GM12878 (cell line): ENCODE data around the gene ARAP1. TPM values are rescaled to one million over a fixed set of nuclear protein-coding genes. Genes with fewer than 3 reads are reported as not detected.

Experiments used
- ATAC-seq: fragments of 200-7000 bp; cut with Tn5 transposase; 3 replicates; pipeline ENCODE4 v1.9.1; 2020; ENCODE audit warnings: mild to moderate bottlenecking, moderate library complexity
- BruUV-seq: library from RNA; stranded (reverse); fragments of 400-500 nt; replicated peaks from 2 replicates; lab custom pipeline; 2021; lab: Mats Ljungman, UMichigan
- CTCF ChIA-PET: fragments of 300-600 bp; sonication (Branson Sonifier 250); formaldehyde crosslinking; extraction: SDS; loops from one replicate; lab custom pipeline; 2021; ENCODE audit warnings: inconsistent platforms; lab: Yijun Ruan, JAX
- POLR2A ChIA-PET: fragments of 350-600 bp; formaldehyde crosslinking; extraction: SDS; loops from one replicate; lab custom pipeline; 2021; ENCODE audit warnings: inconsistent platforms; lab: Charles Lee
- RAD21 ChIA-PET: fragments of 300-600 bp; sonication (Branson Sonifier 250); formaldehyde crosslinking; loops from one replicate; lab custom pipeline; 2023; ENCODE audit warnings: antibody characterized with exemption; ENCODE audit not compliant: unreplicated experiment; lab: Charles Lee
- SMC1A ChIA-PET: fragments of 300-600 bp; sonication (Branson Sonifier 250); formaldehyde crosslinking; loops from one replicate; lab custom pipeline; 2023; ENCODE audit not compliant: unreplicated experiment, uncharacterized antibody; lab: Charles Lee
- DNase-seq: peaks from one replicate; pipeline ENCODE4 v3.0.0-alpha.2; 2011; ENCODE audit warnings: low read depth, low spot score
- FAIRE-seq: peaks from 3 replicates; lab custom pipeline; 2011; peaks lifted over from hg19 to GRCh38; lab: Jason Lieb, UNC
- H2AFZ ChIP-seq: 2 replicates; pipeline ENCODE4 v1.6.0; 2011; ENCODE audit warnings: low read depth, low read length, control low read depth; ENCODE audit not compliant: control insufficient read depth
- H3K27ac ChIP-seq: 2 replicates; pipeline ENCODE4 v1.5.1; 2011; ENCODE audit warnings: control low read depth; ENCODE audit not compliant: control insufficient read depth, insufficient read depth
- H3K27me3 ChIP-seq, 2 experiments: replicated peaks in 1 of 2; 2 replicates each; pipeline versions ENCODE4 v1.6.0 to v1.6.1; 2011; ENCODE audit warnings: low read length in 1 of 2; ENCODE audit not compliant: control insufficient read depth in 2 of 2, insufficient read depth in 2 of 2
- H3K36me3 ChIP-seq, 2 experiments: 2 replicates each; pipeline ENCODE4 v1.5.1; 2011; ENCODE audit warnings: low read length in 1 of 2; ENCODE audit not compliant: control insufficient read depth in 2 of 2, insufficient read depth in 2 of 2
- H3K4me1 ChIP-seq: 2 replicates; pipeline ENCODE4 v1.6.1; 2011; ENCODE audit warnings: mild to moderate bottlenecking, low read length, moderate library complexity, mixed read lengths; ENCODE audit not compliant: control insufficient read depth, insufficient read depth
- H3K4me2 ChIP-seq: 2 replicates; pipeline ENCODE4 v1.6.0; 2011; ENCODE audit warnings: control low read depth; ENCODE audit not compliant: control insufficient read depth, insufficient read depth
- H3K4me3 ChIP-seq: fragments of 200-600 bp; sonication (generic); 2 replicates; pipeline ENCODE4 v1.5.1; 2016
- H3K79me2 ChIP-seq: 2 replicates; pipeline ENCODE4 v1.6.0; 2011; ENCODE audit warnings: low read length; ENCODE audit not compliant: control insufficient read depth, insufficient read depth
- H3K9ac ChIP-seq: 2 replicates; pipeline ENCODE4 v1.8.0; 2011; ENCODE audit warnings: low read length, control low read depth, mixed read lengths; ENCODE audit not compliant: control insufficient read depth, insufficient read depth
- H3K9me3 ChIP-seq: replicated peaks from 3 replicates; pipeline ENCODE4 v1.5.1; 2011; ENCODE audit warnings: mild to moderate bottlenecking, low read length; ENCODE audit not compliant: control insufficient read depth, insufficient read depth
- H4K20me1 ChIP-seq: 2 replicates; pipeline ENCODE4 v1.6.0; 2011; ENCODE audit not compliant: control insufficient read depth, insufficient read depth
- BRCA1 ChIP-seq: IDR thresholded peaks from 2 replicates; pipeline ENCODE4 v1.6.1; 2011; ENCODE audit warnings: low read depth, low read length, improper control_type of control experiment
- CBFB ChIP-seq: IDR thresholded peaks from 2 replicates; pipeline ENCODE4 v1.6.1; 2016; ENCODE audit warnings: antibody characterized with exemption, low read depth
- CBX3 ChIP-seq: fragments of 200-600 bp; sonication (generic); IDR thresholded peaks from 2 replicates; pipeline ENCODE4 v1.6.1; 2016; ENCODE audit warnings: low read depth, borderline replicate concordance
- ETV6 ChIP-seq, 2 experiments: fragments of 450-650 bp in 1 of 2; IDR thresholded peaks in 1 of 2; conservative IDR thresholded peaks in 1 of 2; 2 replicates each; pipeline ENCODE4 v1.6.1; 2014; ENCODE audit warnings: antibody characterized with exemption in 1 of 2, borderline replicate concordance in 1 of 2, low read depth in 1 of 2, mild to moderate bottlenecking in 1 of 2, moderate library complexity in 1 of 2
- GATAD2B ChIP-seq: fragments of 450-650 bp; conservative IDR thresholded peaks from 2 replicates; pipeline ENCODE4 v1.6.1; 2017; ENCODE audit warnings: low read depth, mild to moderate bottlenecking, moderate library complexity
- HDAC2 ChIP-seq: fragments of 200-600 bp; sonication (generic); IDR thresholded peaks from 2 replicates; pipeline ENCODE4 v1.6.1; 2017
- KDM1A ChIP-seq: fragments of 200-600 bp; sonication (generic); IDR thresholded peaks from 2 replicates; pipeline ENCODE4 v1.6.1; 2016; ENCODE audit warnings: borderline replicate concordance
- KLF5 ChIP-seq: fragments of 450-650 bp; IDR thresholded peaks from 2 replicates; pipeline ENCODE4 v1.6.1; 2014; ENCODE audit warnings: mild to moderate bottlenecking; ENCODE audit not compliant: partially characterized antibody
- MXI1 ChIP-seq: fragments of 150-350 bp; IDR thresholded peaks from 2 replicates; pipeline ENCODE4 v1.6.1; 2011; ENCODE audit warnings: low read depth, mild to moderate bottlenecking, inconsistent platforms, low read length, improper control_type of control experiment
- NR2F1 ChIP-seq: fragments of 450-650 bp; conservative IDR thresholded peaks from 2 replicates; pipeline ENCODE4 v1.6.1; 2017; ENCODE audit warnings: mild to moderate bottlenecking
- POLR2A ChIP-seq: IDR thresholded peaks from 2 replicates; pipeline ENCODE4 v1.6.1; 2011; ENCODE audit warnings: low read depth, mild to moderate bottlenecking, low read length
- POLR2AphosphoS2 ChIP-seq: IDR thresholded peaks from 2 replicates; pipeline ENCODE4 v1.6.1; 2011; ENCODE audit warnings: low read depth, mild to moderate bottlenecking, low read length, improper control_type of control experiment, moderate library complexity
- RAD21 ChIP-seq: IDR thresholded peaks from 2 replicates; pipeline ENCODE4 v1.6.1; 2011; ENCODE audit warnings: mild to moderate bottlenecking, low read depth, low read length, moderate library complexity; ENCODE audit not compliant: insufficient read depth
- RAD51 ChIP-seq: fragments of 450-650 bp; IDR thresholded peaks from 2 replicates; pipeline ENCODE4 v1.6.1; 2016; ENCODE audit warnings: moderate library complexity, mild to moderate bottlenecking, inconsistent platforms
- SMAD1 ChIP-seq: fragments of 450-650 bp; IDR thresholded peaks from 2 replicates; pipeline ENCODE4 v1.6.1; 2018; ENCODE audit warnings: mild to moderate bottlenecking, low read depth; ENCODE audit not compliant: partially characterized antibody
- SMARCA5 ChIP-seq: fragments of 450-650 bp; IDR thresholded peaks from 2 replicates; pipeline ENCODE4 v1.6.1; 2017; ENCODE audit warnings: mild to moderate bottlenecking
- WGBS: methylation state at CpG from one replicate; pipeline ENCODE4 v1.1.6; 2016; ENCODE audit warnings: low lambda C conversion rate; ENCODE audit not compliant: insufficient replicate concordance, insufficient coverage; ENCODE audit errors: missing lambda C conversion rate; 5-methylcytosine and 5-hydroxymethylcytosine counted together
- in situ Hi-C: fragments of 300-500 bp; cut with MboI; formaldehyde crosslinking; loops from 9 replicates; pipeline ENCODE4 v1.14.3; 2018; ENCODE audit warnings: mixed read lengths
- intact Hi-C: fragments of 100-400 bp; cut with micrococcal nuclease; formaldehyde crosslinking; loops from one replicate; pipeline ENCODE4 v1.14.2; 2022; ENCODE audit not compliant: unreplicated experiment
- polyA plus RNA-seq, 11 experiments: library from polyadenylated mRNA; depleted of rRNA in 4 of 11; unstranded in 6 of 11; stranded (reverse) in 5 of 11; fragments of >200 nt; fragmentation: Nextera tagmentation in 4 of 11; fragmentation: Illumina TruSeq in 1 of 11; extraction: Ambion mirVana in 4 of 11; extraction: Trizol in 1 of 11; gene quantifications; 1 replicate in 1 of 11; 2 replicates in 10 of 11; pipeline versions ENCODE4 v1.2.1 to v1.2.3, GENCODE V29; 2011 to 2016; ENCODE audit warnings: inconsistent platforms in 2 of 11, missing spikeins in 2 of 11, low read depth in 1 of 11
- total RNA-seq, 4 experiments: library from RNA; depleted of rRNA in 3 of 4; stranded (reverse); fragments of >200 nt in 3 of 4; fragmentation: Illumina TruSeq in 1 of 4; extraction: Trizol in 1 of 4; gene quantifications; 2 replicates each; pipeline versions ENCODE4 v1.2.1 to v1.2.3, GENCODE V29; 2013 to 2021
- TF ChIP-seq, protein P1 (sequence below): fragments of 450-650 bp; conservative IDR thresholded peaks from 2 replicates; pipeline ENCODE4 v1.6.1; 2017; ENCODE audit warnings: mild to moderate bottlenecking, moderate library complexity

Gene ARAP1
- total and polyA plus RNA-seq, 10 of the 15 experiments (the other 5 are each of a cell fraction or from before 2014, with no cell fraction given): 0.55 to 102 (median 51.0) TPM

DNA sequence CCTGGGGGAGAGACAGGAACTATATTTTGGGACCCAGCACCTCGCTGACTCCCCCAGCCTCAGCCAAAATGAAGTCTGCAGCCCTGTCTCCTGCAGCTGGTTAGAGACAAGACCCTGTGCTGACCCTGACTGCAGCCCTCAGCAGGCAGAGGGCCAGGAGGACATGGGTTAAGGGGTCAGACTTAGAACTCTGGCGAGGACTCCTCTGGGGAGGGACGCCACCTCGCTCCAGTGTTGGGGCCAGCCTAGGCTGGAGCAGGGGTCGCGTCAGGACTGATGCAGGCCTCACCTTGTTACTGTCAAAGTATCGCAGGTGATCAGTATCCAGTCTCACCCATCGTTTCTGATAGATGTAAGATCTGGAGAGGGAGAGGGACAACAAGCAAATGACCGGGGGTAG lies 41.1 kb downstream of the ARAP1 start:
- ChIA-PET POLR2A (no interaction called here), RAD21 (no interaction called here), SMC1A (no interaction called here), CTCF (no interaction called here)
- DNase-seq (no peak), ATAC-seq (no peak), FAIRE-seq (no peak)
- TF ChIP-seq SMAD1 (no peak), POLR2AphosphoS2 (no peak), BRCA1 (no peak), NR2F1 (no peak), RAD21 (no peak), RAD51 (no peak), GATAD2B (no peak), ETV6 (conservative IDR thresholded peaks at IDR 0.05 in 1 of 2, IDR thresholded peaks at IDR 0.05 in 1 of 2; ENCODE audit: borderline replicate concordance in 1 of 2, low read depth in 1 of 2) (no peak), HDAC2 (no peak), KDM1A (no peak), POLR2A (no peak), SMARCA5 (no peak), CBFB (no peak), CBX3 (no peak), MXI1 (no peak), KLF5 (no peak)
- TF ChIP-seq, protein P1, sequence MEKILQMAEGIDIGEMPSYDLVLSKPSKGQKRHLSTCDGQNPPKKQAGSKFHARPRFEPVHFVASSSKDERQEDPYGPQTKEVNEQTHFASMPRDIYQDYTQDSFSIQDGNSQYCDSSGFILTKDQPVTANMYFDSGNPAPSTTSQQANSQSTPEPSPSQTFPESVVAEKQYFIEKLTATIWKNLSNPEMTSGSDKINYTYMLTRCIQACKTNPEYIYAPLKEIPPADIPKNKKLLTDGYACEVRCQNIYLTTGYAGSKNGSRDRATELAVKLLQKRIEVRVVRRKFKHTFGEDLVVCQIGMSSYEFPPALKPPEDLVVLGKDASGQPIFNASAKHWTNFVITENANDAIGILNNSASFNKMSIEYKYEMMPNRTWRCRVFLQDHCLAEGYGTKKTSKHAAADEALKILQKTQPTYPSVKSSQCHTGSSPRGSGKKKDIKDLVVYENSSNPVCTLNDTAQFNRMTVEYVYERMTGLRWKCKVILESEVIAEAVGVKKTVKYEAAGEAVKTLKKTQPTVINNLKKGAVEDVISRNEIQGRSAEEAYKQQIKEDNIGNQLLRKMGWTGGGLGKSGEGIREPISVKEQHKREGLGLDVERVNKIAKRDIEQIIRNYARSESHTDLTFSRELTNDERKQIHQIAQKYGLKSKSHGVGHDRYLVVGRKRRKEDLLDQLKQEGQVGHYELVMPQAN: no peak
- in situ Hi-C loops (no loop called here), intact Hi-C loops (no loop called here)
- Histone ChIP-seq H3K27ac (no peak overlapping the region), H3K9me3 (no peaks in the 10 kb centered on the region), H3K9ac (no peak overlapping the region), H3K4me1 (no peaks in the 10 kb centered on the region), H3K4me3 (no peak overlapping the region), H4K20me1 (peaks cover 5% of the 10 kb centered on the region), H3K27me3 (no peaks in the 10 kb centered on the region), H3K79me2 (peaks cover 8% of the 10 kb centered on the region), H3K4me2 (no peak overlapping the region), H2AFZ (no peak overlapping the region), H3K36me3 (peaks cover 27 to 65% of the 10 kb centered on the region in 2 experiments)
- WGBS: 91% methylated on average over 9 of the region's 9 CpGs
- no TSS peak for BruUV-seq
